GM23338 (cell line): ENCODE measurements around the gene CFHR4. TPM values are rescaled to one million over a fixed set of nuclear protein-coding genes. Genes with fewer than 3 reads are reported as not detected.

Experiments
- ATAC-seq: fragments of 200-7000 bp; cut with Tn5 transposase; 3 replicates; pipeline ENCODE4 v1.9.1; 2020
- DNase-seq: peaks from one replicate; pipeline ENCODE4 v3.0.0-alpha.2; 2015; ENCODE audit warnings: low spot score
- H2AFZ ChIP-seq: fragments of 200-600 bp; sonication (generic); 2 replicates; pipeline ENCODE4 v1.8.0; 2016; ENCODE audit warnings: antibody characterized with exemption, mild to moderate bottlenecking, moderate library complexity
- H3F3A ChIP-seq: fragments of 200-600 bp; sonication (generic); replicated peaks from 2 replicates; pipeline ENCODE4 v1.8.0; 2017; ENCODE audit warnings: antibody characterized with exemption, mixed run types, low read depth
- H3K27ac ChIP-seq: fragments of 200-600 bp; sonication (generic); 2 replicates; pipeline ENCODE4 v1.6.1; 2016; ENCODE audit warnings: low read depth
- H3K27me3 ChIP-seq: fragments of 200-600 bp; sonication (generic); 2 replicates; pipeline ENCODE4 v1.8.0; 2016; ENCODE audit warnings: mild to moderate bottlenecking, mixed run types, moderate library complexity; ENCODE audit not compliant: insufficient read depth
- H3K36me3 ChIP-seq: fragments of 200-600 bp; sonication (generic); 2 replicates; pipeline ENCODE4 v1.8.0; 2016; ENCODE audit warnings: mild to moderate bottlenecking; ENCODE audit not compliant: insufficient read depth
- H3K4me1 ChIP-seq: fragments of 200-600 bp; sonication (generic); 2 replicates; pipeline ENCODE4 v1.8.0; 2016; ENCODE audit warnings: mild to moderate bottlenecking, moderate library complexity; ENCODE audit not compliant: insufficient read depth
- H3K4me2 ChIP-seq: fragments of 200-600 bp; sonication (generic); 2 replicates; pipeline ENCODE4 v1.7.1; 2017; ENCODE audit warnings: mixed run types
- H3K4me3 ChIP-seq: fragments of 200-600 bp; sonication (generic); 2 replicates; pipeline ENCODE4 v1.6.1; 2016; ENCODE audit warnings: mixed run types
- H3K79me2 ChIP-seq: fragments of 200-600 bp; sonication (generic); replicated peaks from 2 replicates; pipeline ENCODE4 v1.8.0; 2017; ENCODE audit warnings: mild to moderate bottlenecking; ENCODE audit not compliant: insufficient read depth
- H3K9me2 ChIP-seq: fragments of 200-600 bp; sonication (generic); 2 replicates; pipeline ENCODE4 v1.8.0; 2017; ENCODE audit not compliant: insufficient read depth
- H4K20me1 ChIP-seq: fragments of 200-600 bp; sonication (generic); replicated peaks from 2 replicates; pipeline ENCODE4 v1.8.0; 2017; ENCODE audit warnings: mild to moderate bottlenecking; ENCODE audit not compliant: insufficient read depth
- H3K27ac Mint-ChIP-seq: 2 replicates; pipeline ENCODE4 v1.8.0; 2020; ENCODE audit warnings: inconsistent platforms, mild to moderate bottlenecking, moderate library complexity, mixed read lengths
- H3K27me3 Mint-ChIP-seq: 3 replicates; pipeline ENCODE4 v1.8.0; 2022; ENCODE audit warnings: low read depth, mild to moderate bottlenecking, moderate library complexity, mixed read lengths, inconsistent platforms; ENCODE audit not compliant: insufficient read depth, poor library complexity
- H3K36me3 Mint-ChIP-seq: 3 replicates; pipeline ENCODE4 v1.8.0; 2021; ENCODE audit warnings: low read depth, mild to moderate bottlenecking, inconsistent platforms, moderate library complexity, mixed read lengths
- H3K4me1 Mint-ChIP-seq: 3 replicates; pipeline ENCODE4 v1.8.0; 2020; ENCODE audit warnings: mild to moderate bottlenecking, inconsistent platforms, mixed read lengths
- H3K4me3 Mint-ChIP-seq: 3 replicates; pipeline ENCODE4 v1.8.0; 2021; ENCODE audit warnings: moderate library complexity, mild to moderate bottlenecking, inconsistent platforms, mixed read lengths
- H3K9me3 Mint-ChIP-seq: 3 replicates; pipeline ENCODE4 v1.8.0; 2020; ENCODE audit warnings: moderate library complexity, mild to moderate bottlenecking, inconsistent platforms, mixed read lengths
- CREB1 ChIP-seq: fragments of 250-450 bp; sonication (Bioruptor Pico); IDR thresholded peaks from 2 replicates; pipeline ENCODE4 v1.5.0; 2020; ENCODE audit warnings: low read depth, mild to moderate bottlenecking, moderate library complexity
- EZH2 ChIP-seq: fragments of 200-600 bp; sonication (generic); IDR thresholded peaks from one replicate; pipeline ENCODE4 v1.8.0; 2017; ENCODE audit warnings: antibody characterized with exemption, mild to moderate bottlenecking, low read depth; ENCODE audit not compliant: unreplicated experiment
- EZH2phosphoT487 ChIP-seq: fragments of 200-600 bp; sonication (generic); IDR thresholded peaks from one replicate; pipeline ENCODE4 v1.8.1; 2018; ENCODE audit warnings: antibody characterized with exemption; ENCODE audit not compliant: unreplicated experiment
- NANOG ChIP-seq: IDR thresholded peaks from 2 replicates; pipeline ENCODE4 v1.6.1; 2016; ENCODE audit warnings: antibody characterized with exemption, borderline replicate concordance
- POLR2AphosphoS5 ChIP-seq: IDR thresholded peaks from 2 replicates; pipeline ENCODE4 v1.6.1; 2016; ENCODE audit warnings: antibody characterized with exemption, low read depth
- STAT1 ChIP-seq: IDR thresholded peaks from one replicate; pipeline ENCODE4 v1.6.1; 2016; ENCODE audit warnings: antibody characterized with exemption; ENCODE audit not compliant: unreplicated experiment
- ZNF114 ChIP-seq: fragments of 250-450 bp; sonication (Bioruptor Pico); IDR thresholded peaks from 2 replicates; pipeline ENCODE4 v1.5.0; 2020; ENCODE audit warnings: mild to moderate bottlenecking, moderate library complexity
- ZNF331 ChIP-seq: fragments of 250-450 bp; sonication (Bioruptor Pico); IDR thresholded peaks from 2 replicates; pipeline ENCODE4 v1.5.0; 2020; ENCODE audit warnings: low read depth, mild to moderate bottlenecking, moderate library complexity
- polyA plus RNA-seq: library from polyadenylated mRNA; unstranded; fragments of >200 nt; fragmentation: Nextera tagmentation; extraction: Ambion mirVana; gene quantifications from 2 replicates; pipeline ENCODE4 v1.2.1, GENCODE V29; 2016
- total RNA-seq: library from RNA; depleted of rRNA; stranded (reverse); fragments of >200 nt; shearing (Covaris generic); gene quantifications from 2 replicates; pipeline ENCODE4 v1.2.3, GENCODE V29; 2014
- TF ChIP-seq, protein P1 (sequence below): IDR thresholded peaks from one replicate; pipeline ENCODE4 v1.6.1; 2018; ENCODE audit warnings: antibody characterized with exemption; ENCODE audit not compliant: unreplicated experiment
- TF ChIP-seq, protein P2 (sequence below): IDR thresholded peaks from 2 replicates; pipeline ENCODE4 v1.6.1; 2016; ENCODE audit warnings: antibody characterized with exemption
- TF ChIP-seq, protein P3 (sequence below): fragments of 250-450 bp; sonication (Bioruptor Pico); IDR thresholded peaks from 2 replicates; pipeline ENCODE4 v1.5.0; 2020; ENCODE audit warnings: mild to moderate bottlenecking, moderate library complexity

The CFHR4 gene
- total and polyA plus RNA-seq, 2 experiments from 2014 or later: not detected

DNA sequence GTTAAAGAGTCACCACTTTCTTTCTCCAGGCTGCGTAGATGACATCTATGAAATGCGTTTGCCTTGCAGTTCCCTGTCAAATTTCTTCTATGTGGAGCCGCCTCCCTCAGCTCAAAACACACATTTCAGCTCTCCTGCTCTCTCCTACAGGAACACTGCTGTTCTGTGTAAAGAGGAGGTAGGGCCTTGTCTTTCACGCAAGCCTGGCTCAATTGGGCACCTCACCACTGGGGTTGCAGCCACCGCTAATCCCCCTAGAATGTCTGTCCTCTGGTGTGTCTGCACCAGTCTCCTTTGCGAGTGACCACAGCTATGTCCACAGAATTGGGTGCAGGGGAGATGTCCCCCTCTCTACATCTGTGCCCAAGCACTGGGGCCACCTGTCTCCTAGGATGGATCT, 31.8 kb upstream of the CFHR4 start (continued):
- TF ChIP-seq ZNF331 (CRISPR knock-in tag) (no peak), CREB1 (CRISPR knock-in tag) (no peak), POLR2AphosphoS5 (no peak), ZNF114 (no peak), NANOG (no peak)

DNA sequence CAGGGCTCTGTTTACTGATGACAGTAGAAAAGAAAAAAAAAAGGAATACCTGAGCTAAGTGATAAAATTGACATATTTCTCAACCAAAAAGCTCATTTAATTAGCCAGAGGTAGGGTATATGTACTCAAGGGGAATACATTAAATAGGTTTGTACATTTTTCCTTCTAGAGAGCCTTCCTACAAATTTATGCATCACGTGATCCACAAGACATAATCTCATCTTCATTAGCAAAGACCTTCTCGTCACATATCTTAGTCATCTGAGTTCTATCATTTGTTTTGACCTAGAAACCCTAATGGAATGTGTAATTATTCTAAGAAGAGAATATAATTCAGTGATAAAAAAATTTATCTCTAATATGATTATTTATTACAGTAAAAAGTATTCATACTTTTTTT, 30.7 kb upstream of the CFHR4 start:
- H2AFZ ChIP-seq: no peak overlapping the region
- no peaks in the 10 kb centered on the region for H4K20me1 ChIP-seq
- no peaks in the 10 kb centered on the region for H3K79me2 ChIP-seq
- H3K27ac ChIP-seq: no peak overlapping the region
- Mint-ChIP-seq H3K27ac (no peak overlapping the region), H3K36me3 (no peaks in the 10 kb centered on the region), H3K4me3 (no peak overlapping the region), H3K4me1 (no peaks in the 10 kb centered on the region), H3K27me3 (no peaks in the 10 kb centered on the region), H3K9me3 (no peaks in the 10 kb centered on the region)
- H3K27me3 ChIP-seq: no peaks in the 10 kb centered on the region
- H3K4me3 ChIP-seq: no peak overlapping the region
- TF ChIP-seq POLR2AphosphoS5 (no peak), STAT1 (no peak)
- TF ChIP-seq, protein P1, sequence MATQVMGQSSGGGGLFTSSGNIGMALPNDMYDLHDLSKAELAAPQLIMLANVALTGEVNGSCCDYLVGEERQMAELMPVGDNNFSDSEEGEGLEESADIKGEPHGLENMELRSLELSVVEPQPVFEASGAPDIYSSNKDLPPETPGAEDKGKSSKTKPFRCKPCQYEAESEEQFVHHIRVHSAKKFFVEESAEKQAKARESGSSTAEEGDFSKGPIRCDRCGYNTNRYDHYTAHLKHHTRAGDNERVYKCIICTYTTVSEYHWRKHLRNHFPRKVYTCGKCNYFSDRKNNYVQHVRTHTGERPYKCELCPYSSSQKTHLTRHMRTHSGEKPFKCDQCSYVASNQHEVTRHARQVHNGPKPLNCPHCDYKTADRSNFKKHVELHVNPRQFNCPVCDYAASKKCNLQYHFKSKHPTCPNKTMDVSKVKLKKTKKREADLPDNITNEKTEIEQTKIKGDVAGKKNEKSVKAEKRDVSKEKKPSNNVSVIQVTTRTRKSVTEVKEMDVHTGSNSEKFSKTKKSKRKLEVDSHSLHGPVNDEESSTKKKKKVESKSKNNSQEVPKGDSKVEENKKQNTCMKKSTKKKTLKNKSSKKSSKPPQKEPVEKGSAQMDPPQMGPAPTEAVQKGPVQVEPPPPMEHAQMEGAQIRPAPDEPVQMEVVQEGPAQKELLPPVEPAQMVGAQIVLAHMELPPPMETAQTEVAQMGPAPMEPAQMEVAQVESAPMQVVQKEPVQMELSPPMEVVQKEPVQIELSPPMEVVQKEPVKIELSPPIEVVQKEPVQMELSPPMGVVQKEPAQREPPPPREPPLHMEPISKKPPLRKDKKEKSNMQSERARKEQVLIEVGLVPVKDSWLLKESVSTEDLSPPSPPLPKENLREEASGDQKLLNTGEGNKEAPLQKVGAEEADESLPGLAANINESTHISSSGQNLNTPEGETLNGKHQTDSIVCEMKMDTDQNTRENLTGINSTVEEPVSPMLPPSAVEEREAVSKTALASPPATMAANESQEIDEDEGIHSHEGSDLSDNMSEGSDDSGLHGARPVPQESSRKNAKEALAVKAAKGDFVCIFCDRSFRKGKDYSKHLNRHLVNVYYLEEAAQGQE: no peak
- DNase-seq (no peak), ATAC-seq (no peak)
- H3K4me2 ChIP-seq: no peak overlapping the region
- no peaks in the 10 kb centered on the region for H3F3A ChIP-seq
- H3K36me3 ChIP-seq: no peaks in the 10 kb centered on the region
- no peaks in the 10 kb centered on the region for H3K4me1 ChIP-seq
- no peaks in the 10 kb centered on the region for H3K9me2 ChIP-seq

DNA sequence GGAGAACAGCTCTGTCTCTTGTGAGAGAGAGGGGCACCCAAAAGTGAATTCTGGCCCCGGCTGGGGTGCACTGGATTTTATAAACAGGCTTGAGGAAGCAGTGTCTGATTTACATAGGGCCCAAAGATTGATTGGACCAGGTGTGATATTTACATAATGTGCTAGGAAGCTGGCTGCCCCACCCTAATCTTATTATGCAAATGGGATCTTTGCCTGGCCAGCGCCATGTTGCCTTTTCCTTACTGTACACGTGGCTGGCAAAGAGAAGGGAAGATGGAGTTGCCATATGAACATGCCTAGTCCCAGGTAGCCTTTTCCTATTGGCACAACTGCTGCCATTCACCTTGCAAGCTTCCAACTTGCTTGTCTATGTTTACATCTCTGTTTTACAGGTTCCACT, 29.0 kb upstream of the CFHR4 start:
- H3K27ac ChIP-seq: no peak overlapping the region
- no peaks in the 10 kb centered on the region for H3K79me2 ChIP-seq
- ATAC-seq: no peak
- Mint-ChIP-seq H3K27me3 (no peaks in the 10 kb centered on the region), H3K36me3 (no peaks in the 10 kb centered on the region), H3K4me1 (no peaks in the 10 kb centered on the region), H3K9me3 (no peaks in the 10 kb centered on the region), H3K4me3 (no peak overlapping the region), H3K27ac (no peak overlapping the region)
- TF ChIP-seq NANOG (no peak), EZH2 (no peak), CREB1 (CRISPR knock-in tag) (no peak), EZH2phosphoT487 (no peak)
- TF ChIP-seq, protein P2, sequence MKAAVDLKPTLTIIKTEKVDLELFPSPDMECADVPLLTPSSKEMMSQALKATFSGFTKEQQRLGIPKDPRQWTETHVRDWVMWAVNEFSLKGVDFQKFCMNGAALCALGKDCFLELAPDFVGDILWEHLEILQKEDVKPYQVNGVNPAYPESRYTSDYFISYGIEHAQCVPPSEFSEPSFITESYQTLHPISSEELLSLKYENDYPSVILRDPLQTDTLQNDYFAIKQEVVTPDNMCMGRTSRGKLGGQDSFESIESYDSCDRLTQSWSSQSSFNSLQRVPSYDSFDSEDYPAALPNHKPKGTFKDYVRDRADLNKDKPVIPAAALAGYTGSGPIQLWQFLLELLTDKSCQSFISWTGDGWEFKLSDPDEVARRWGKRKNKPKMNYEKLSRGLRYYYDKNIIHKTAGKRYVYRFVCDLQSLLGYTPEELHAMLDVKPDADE: no peak
- TF ChIP-seq, protein P3, sequence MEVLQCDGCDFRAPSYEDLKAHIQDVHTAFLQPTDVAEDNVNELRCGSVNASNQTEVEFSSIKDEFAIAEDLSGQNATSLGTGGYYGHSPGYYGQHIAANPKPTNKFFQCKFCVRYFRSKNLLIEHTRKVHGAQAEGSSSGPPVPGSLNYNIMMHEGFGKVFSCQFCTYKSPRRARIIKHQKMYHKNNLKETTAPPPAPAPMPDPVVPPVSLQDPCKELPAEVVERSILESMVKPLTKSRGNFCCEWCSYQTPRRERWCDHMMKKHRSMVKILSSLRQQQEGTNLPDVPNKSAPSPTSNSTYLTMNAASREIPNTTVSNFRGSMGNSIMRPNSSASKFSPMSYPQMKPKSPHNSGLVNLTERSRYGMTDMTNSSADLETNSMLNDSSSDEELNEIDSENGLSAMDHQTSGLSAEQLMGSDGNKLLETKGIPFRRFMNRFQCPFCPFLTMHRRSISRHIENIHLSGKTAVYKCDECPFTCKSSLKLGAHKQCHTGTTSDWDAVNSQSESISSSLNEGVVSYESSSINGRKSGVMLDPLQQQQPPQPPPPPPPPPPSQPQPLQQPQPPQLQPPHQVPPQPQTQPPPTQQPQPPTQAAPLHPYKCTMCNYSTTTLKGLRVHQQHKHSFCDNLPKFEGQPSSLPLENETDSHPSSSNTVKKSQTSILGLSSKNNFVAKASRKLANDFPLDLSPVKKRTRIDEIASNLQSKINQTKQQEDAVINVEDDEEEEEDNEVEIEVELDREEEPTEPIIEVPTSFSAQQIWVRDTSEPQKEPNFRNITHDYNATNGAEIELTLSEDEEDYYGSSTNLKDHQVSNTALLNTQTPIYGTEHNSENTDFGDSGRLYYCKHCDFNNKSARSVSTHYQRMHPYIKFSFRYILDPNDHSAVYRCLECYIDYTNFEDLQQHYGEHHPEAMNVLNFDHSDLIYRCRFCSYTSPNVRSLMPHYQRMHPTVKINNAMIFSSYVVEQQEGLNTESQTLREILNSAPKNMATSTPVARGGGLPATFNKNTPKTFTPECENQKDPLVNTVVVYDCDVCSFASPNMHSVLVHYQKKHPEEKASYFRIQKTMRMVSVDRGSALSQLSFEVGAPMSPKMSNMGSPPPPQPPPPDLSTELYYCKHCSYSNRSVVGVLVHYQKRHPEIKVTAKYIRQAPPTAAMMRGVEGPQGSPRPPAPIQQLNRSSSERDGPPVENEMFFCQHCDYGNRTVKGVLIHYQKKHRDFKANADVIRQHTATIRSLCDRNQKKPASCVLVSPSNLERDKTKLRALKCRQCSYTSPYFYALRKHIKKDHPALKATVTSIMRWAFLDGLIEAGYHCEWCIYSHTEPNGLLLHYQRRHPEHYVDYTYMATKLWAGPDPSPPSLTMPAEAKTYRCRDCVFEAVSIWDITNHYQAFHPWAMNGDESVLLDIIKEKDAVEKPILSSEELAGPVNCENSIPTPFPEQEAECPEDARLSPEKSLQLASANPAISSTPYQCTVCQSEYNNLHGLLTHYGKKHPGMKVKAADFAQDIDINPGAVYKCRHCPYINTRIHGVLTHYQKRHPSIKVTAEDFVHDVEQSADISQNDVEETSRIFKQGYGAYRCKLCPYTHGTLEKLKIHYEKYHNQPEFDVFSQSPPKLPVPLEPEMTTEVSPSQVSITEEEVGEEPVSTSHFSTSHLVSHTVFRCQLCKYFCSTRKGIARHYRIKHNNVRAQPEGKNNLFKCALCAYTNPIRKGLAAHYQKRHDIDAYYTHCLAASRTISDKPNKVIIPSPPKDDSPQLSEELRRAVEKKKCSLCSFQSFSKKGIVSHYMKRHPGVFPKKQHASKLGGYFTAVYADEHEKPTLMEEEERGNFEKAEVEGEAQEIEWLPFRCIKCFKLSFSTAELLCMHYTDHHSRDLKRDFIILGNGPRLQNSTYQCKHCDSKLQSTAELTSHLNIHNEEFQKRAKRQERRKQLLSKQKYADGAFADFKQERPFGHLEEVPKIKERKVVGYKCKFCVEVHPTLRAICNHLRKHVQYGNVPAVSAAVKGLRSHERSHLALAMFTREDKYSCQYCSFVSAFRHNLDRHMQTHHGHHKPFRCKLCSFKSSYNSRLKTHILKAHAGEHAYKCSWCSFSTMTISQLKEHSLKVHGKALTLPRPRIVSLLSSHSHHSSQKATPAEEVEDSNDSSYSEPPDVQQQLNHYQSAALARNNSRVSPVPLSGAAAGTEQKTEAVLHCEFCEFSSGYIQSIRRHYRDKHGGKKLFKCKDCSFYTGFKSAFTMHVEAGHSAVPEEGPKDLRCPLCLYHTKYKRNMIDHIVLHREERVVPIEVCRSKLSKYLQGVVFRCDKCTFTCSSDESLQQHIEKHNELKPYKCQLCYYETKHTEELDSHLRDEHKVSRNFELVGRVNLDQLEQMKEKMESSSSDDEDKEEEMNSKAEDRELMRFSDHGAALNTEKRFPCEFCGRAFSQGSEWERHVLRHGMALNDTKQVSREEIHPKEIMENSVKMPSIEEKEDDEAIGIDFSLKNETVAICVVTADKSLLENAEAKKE (CRISPR knock-in tag): no peak
- no peak for DNase-seq
- no peak overlapping the region; the same call in 1 of the 2 replicates for H2AFZ ChIP-seq
- no peak overlapping the region for H3K4me2 ChIP-seq
- no peaks in the 10 kb centered on the region for H3F3A ChIP-seq
- H3K27me3 ChIP-seq: no peaks in the 10 kb centered on the region
- H3K9me2 ChIP-seq: no peaks in the 10 kb centered on the region
- no peaks in the 10 kb centered on the region for H3K36me3 ChIP-seq
- no peaks in the 10 kb centered on the region for H3K4me1 ChIP-seq
- no peaks in the 10 kb centered on the region for H4K20me1 ChIP-seq
- H3K4me3 ChIP-seq: no peak overlapping the region
